GM10248 (cell line): Measurements from ENCODE around the gene ZCCHC24.

ENCODE experiments used
- CTCF ChIA-PET: fragments of 300-600 bp; sonication (Branson Sonifier 250); formaldehyde crosslinking; extraction: SDS; loops from one replicate; lab custom pipeline; 2021; ENCODE audit warnings: antibody characterized with exemption; lab: Yijun Ruan, JAX
- POLR2A ChIA-PET: fragments of 350-650 bp; sonication (Branson Sonifier 250); formaldehyde crosslinking; extraction: SDS; loops from one replicate; lab custom pipeline; 2020; ENCODE audit warnings: antibody characterized with exemption; lab: Yijun Ruan, JAX
- DNase-seq: peaks from one replicate; pipeline ENCODE4 v3.0.0; 2012; ENCODE audit errors: extremely low spot score
- CTCF ChIP-seq: IDR thresholded peaks from 2 replicates; pipeline ENCODE4 v1.5.1; 2012; ENCODE audit warnings: mild to moderate bottlenecking, low read depth; ENCODE audit errors: extremely low read depth, missing control alignments, control extremely low read depth

Gene ZCCHC24

GRCh38 chr10:79412516-79412915, 32.9 kb downstream of the ZCCHC24 start:
- no peak for TF ChIP-seq CTCF
- no peak for DNase-seq
- ChIA-PET CTCF (interaction anchor here (1.0 to 1.8 kb wide), 2 partner anchors 38 to 55 kb away, joined by 4 to 6 read pairs; no protein-coding TSS in a partner anchor), POLR2A (no interaction called here)

- ChIA-PET POLR2A (no interaction called here), CTCF (interaction anchor here (1.0 to 1.8 kb wide), 2 partner anchors 37 to 56 kb away, joined by 4 to 6 read pairs; no protein-coding TSS in a partner anchor)
- no peak for DNase-seq
- TF ChIP-seq CTCF, result no peak
Measured at GRCh38 chr10:79411546-79412495, 33.6 kb downstream of the ZCCHC24 start.

- DNase-seq, result no peak
- no peak for TF ChIP-seq CTCF
- ChIA-PET CTCF (no interaction called here), POLR2A (no interaction called here)
Measured at GRCh38 chr10:79410315-79411094, 34.9 kb downstream of the ZCCHC24 start.

- CTCF ChIA-PET, result interaction anchor here (2.4 kb wide), 1 partner anchor 10 kb away, joined by 10 read pairs; no protein-coding TSS in a partner anchor
- no peak for TF ChIP-seq CTCF
- DNase-seq, result no peak
- POLR2A ChIA-PET, result no interaction called here
Measured at GRCh38 chr10:79409726-79410085, 35.7 kb downstream of the ZCCHC24 start.

GRCh38 chr10:79409038-79409725, 36.2 kb downstream of the ZCCHC24 start:
- ChIA-PET POLR2A (no interaction called here), CTCF (interaction anchor here (2.4 kb wide), 1 partner anchor 9 kb away, joined by 10 read pairs; no protein-coding TSS in a partner anchor)
- no peak for TF ChIP-seq CTCF

More at GRCh38 chr10:79409038-79409725, 36.2 kb downstream of the ZCCHC24 start:
- DNase-seq, result no peak
